GM12878 (cell line): ENCODE measurements around the gene DYNLT5. TPM values are rescaled to one million over a fixed set of nuclear protein-coding genes. Genes with fewer than 3 reads are reported as not detected.

ENCODE experiments used
- ASH2L ChIP-seq: fragments of 300-600, 200-600 bp; sonication (generic); IDR thresholded peaks from 2 replicates; pipeline ENCODE4 v1.6.1; 2017; ENCODE audit warnings: low read depth, mild to moderate bottlenecking, borderline replicate concordance
- HDGF ChIP-seq: fragments of 450-650 bp; IDR thresholded peaks from 2 replicates; pipeline ENCODE4 v1.6.1; 2016; ENCODE audit warnings: antibody characterized with exemption
- LARP7 ChIP-seq: fragments of 450-650 bp; IDR thresholded peaks from 2 replicates; pipeline ENCODE4 v1.6.1; 2017; ENCODE audit warnings: mild to moderate bottlenecking
- MEF2B ChIP-seq: fragments of 450-650 bp; IDR thresholded peaks from 2 replicates; pipeline ENCODE4 v1.6.1; 2018; ENCODE audit warnings: mild to moderate bottlenecking, moderate library complexity; ENCODE audit not compliant: partially characterized antibody, poor library complexity, severe bottlenecking
- POLR2AphosphoS2 ChIP-seq: IDR thresholded peaks from 2 replicates; pipeline ENCODE4 v1.6.1; 2011; ENCODE audit warnings: low read depth, mild to moderate bottlenecking, low read length, improper control_type of control experiment, moderate library complexity
- SMAD5 ChIP-seq: IDR thresholded peaks from 2 replicates; pipeline ENCODE4 v1.6.1; 2016; ENCODE audit warnings: antibody characterized with exemption, low read depth
- STAT1 ChIP-seq: fragments of 450-650 bp; conservative IDR thresholded peaks from 2 replicates; pipeline ENCODE4 v1.6.1; 2014; ENCODE audit warnings: antibody characterized with exemption, mild to moderate bottlenecking
- YBX1 ChIP-seq: fragments of 450-650 bp; IDR thresholded peaks from 2 replicates; pipeline ENCODE4 v1.6.1; 2016; ENCODE audit warnings: antibody characterized with exemption
- polyA plus RNA-seq, 11 experiments: library from polyadenylated mRNA; depleted of rRNA in 4 of 11; unstranded in 6 of 11; stranded (reverse) in 5 of 11; fragments of >200 nt; fragmentation: Nextera tagmentation in 4 of 11; fragmentation: Illumina TruSeq in 1 of 11; extraction: Ambion mirVana in 4 of 11; extraction: Trizol in 1 of 11; gene quantifications; 1 replicate in 1 of 11; 2 replicates in 10 of 11; pipeline versions ENCODE4 v1.2.1 to v1.2.3, GENCODE V29; 2011 to 2016; ENCODE audit warnings: inconsistent platforms in 2 of 11, missing spikeins in 2 of 11, low read depth in 1 of 11
- total RNA-seq, 4 experiments: library from RNA; depleted of rRNA in 3 of 4; stranded (reverse); fragments of >200 nt in 3 of 4; fragmentation: Illumina TruSeq in 1 of 4; extraction: Trizol in 1 of 4; gene quantifications; 2 replicates each; pipeline versions ENCODE4 v1.2.1 to v1.2.3, GENCODE V29; 2013 to 2021
- TF ChIP-seq, protein P1 (sequence below): IDR thresholded peaks from 2 replicates; pipeline ENCODE4 v1.6.1; 2012; ENCODE audit warnings: mild to moderate bottlenecking, low read depth, low read length
- TF ChIP-seq, protein P2 (sequence below): fragments of 450-650 bp; conservative IDR thresholded peaks from 2 replicates; pipeline ENCODE4 v1.6.1; 2017; ENCODE audit warnings: mild to moderate bottlenecking, moderate library complexity

The DYNLT5 gene
- total and polyA plus RNA-seq, 10 of the 15 experiments (the other 5 are each of a cell fraction or from before 2014, with no cell fraction given) = not detected

DNA sequence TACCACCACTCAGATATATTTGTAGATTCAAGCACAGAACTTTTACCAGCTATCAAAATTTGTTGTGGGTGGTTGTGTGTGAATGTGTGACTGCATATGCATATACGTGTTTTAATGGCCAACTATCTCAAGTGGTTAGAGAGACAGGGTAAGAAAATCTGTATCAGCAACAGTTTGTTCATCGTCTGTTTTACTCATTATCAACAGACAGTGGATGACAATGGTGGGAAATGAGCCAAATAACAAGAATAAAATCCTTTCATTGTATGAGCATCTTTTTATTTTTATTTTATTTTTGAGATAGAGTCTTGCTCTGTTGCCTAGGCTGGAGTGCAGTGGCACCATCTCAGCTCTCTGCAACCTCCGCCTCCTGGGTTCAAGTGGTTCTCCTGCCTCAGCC lies 22.7 kb upstream of the DYNLT5 start (continued):
- TF ChIP-seq, protein P1, sequence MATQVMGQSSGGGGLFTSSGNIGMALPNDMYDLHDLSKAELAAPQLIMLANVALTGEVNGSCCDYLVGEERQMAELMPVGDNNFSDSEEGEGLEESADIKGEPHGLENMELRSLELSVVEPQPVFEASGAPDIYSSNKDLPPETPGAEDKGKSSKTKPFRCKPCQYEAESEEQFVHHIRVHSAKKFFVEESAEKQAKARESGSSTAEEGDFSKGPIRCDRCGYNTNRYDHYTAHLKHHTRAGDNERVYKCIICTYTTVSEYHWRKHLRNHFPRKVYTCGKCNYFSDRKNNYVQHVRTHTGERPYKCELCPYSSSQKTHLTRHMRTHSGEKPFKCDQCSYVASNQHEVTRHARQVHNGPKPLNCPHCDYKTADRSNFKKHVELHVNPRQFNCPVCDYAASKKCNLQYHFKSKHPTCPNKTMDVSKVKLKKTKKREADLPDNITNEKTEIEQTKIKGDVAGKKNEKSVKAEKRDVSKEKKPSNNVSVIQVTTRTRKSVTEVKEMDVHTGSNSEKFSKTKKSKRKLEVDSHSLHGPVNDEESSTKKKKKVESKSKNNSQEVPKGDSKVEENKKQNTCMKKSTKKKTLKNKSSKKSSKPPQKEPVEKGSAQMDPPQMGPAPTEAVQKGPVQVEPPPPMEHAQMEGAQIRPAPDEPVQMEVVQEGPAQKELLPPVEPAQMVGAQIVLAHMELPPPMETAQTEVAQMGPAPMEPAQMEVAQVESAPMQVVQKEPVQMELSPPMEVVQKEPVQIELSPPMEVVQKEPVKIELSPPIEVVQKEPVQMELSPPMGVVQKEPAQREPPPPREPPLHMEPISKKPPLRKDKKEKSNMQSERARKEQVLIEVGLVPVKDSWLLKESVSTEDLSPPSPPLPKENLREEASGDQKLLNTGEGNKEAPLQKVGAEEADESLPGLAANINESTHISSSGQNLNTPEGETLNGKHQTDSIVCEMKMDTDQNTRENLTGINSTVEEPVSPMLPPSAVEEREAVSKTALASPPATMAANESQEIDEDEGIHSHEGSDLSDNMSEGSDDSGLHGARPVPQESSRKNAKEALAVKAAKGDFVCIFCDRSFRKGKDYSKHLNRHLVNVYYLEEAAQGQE = no peak
- TF ChIP-seq MEF2B = no peak
- no peak for TF ChIP-seq YBX1
- TF ChIP-seq, protein P2, sequence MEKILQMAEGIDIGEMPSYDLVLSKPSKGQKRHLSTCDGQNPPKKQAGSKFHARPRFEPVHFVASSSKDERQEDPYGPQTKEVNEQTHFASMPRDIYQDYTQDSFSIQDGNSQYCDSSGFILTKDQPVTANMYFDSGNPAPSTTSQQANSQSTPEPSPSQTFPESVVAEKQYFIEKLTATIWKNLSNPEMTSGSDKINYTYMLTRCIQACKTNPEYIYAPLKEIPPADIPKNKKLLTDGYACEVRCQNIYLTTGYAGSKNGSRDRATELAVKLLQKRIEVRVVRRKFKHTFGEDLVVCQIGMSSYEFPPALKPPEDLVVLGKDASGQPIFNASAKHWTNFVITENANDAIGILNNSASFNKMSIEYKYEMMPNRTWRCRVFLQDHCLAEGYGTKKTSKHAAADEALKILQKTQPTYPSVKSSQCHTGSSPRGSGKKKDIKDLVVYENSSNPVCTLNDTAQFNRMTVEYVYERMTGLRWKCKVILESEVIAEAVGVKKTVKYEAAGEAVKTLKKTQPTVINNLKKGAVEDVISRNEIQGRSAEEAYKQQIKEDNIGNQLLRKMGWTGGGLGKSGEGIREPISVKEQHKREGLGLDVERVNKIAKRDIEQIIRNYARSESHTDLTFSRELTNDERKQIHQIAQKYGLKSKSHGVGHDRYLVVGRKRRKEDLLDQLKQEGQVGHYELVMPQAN = no peak
- no peak for TF ChIP-seq STAT1
- TF ChIP-seq SMAD5 = no peak
- TF ChIP-seq HDGF = no peak
- TF ChIP-seq ASH2L = no peak
- no peak for TF ChIP-seq POLR2AphosphoS2
- TF ChIP-seq LARP7 = no peak
